GM12872 (cell line): ENCODE results near the gene DDRGK1.

ENCODE experiments used
- TF ChIP-seq, protein P1 (sequence below): IDR thresholded peaks from 3 replicates; pipeline ENCODE4 v1.5.1; 2011; ENCODE audit warnings: low read depth, mild to moderate bottlenecking, low read length, moderate library complexity; ENCODE audit not compliant: insufficient read depth

DDRGK1 gene

DNA sequence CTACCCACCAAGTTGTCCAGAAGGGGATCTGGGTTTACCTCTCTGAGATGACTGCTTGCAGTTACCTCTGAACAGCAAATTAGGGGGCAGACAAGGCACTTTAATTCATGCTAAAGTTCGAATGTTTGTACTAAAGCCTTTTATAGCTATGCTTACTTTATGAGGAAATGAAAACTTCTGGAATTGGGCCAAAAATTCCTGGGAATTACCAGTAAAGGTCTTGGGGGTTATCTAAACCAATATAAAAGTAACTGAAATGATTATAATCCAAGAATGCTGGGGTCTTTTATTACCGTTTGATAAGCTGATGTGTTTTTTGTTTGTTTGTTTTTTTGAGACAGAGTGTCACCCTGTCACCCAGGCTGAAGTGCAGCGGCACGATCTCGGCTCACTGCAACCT is 23.2 kb downstream of the DDRGK1 start:
- TF ChIP-seq, protein P1, sequence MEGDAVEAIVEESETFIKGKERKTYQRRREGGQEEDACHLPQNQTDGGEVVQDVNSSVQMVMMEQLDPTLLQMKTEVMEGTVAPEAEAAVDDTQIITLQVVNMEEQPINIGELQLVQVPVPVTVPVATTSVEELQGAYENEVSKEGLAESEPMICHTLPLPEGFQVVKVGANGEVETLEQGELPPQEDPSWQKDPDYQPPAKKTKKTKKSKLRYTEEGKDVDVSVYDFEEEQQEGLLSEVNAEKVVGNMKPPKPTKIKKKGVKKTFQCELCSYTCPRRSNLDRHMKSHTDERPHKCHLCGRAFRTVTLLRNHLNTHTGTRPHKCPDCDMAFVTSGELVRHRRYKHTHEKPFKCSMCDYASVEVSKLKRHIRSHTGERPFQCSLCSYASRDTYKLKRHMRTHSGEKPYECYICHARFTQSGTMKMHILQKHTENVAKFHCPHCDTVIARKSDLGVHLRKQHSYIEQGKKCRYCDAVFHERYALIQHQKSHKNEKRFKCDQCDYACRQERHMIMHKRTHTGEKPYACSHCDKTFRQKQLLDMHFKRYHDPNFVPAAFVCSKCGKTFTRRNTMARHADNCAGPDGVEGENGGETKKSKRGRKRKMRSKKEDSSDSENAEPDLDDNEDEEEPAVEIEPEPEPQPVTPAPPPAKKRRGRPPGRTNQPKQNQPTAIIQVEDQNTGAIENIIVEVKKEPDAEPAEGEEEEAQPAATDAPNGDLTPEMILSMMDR = no peak

DNA sequence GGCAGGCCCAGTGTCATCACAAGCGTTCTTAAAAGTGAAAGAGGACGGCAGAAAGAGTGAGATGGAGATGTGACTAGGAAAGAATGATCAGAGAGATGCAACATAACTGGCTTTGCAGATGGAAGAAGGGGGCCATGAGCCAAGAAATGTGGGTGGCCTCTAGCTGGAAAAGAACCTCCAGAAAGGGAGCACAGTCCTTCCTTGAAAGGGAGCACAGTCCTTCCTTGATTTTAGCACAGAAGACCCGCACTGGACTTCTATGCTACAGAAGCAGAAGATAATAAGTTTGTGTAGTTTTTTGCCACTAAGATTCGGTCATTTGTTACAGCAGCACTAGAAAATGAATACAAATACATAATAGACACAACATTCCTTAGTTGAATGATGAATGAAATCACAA is 24.2 kb downstream of the DDRGK1 start:
- TF ChIP-seq, protein P1 = no peak

DNA sequence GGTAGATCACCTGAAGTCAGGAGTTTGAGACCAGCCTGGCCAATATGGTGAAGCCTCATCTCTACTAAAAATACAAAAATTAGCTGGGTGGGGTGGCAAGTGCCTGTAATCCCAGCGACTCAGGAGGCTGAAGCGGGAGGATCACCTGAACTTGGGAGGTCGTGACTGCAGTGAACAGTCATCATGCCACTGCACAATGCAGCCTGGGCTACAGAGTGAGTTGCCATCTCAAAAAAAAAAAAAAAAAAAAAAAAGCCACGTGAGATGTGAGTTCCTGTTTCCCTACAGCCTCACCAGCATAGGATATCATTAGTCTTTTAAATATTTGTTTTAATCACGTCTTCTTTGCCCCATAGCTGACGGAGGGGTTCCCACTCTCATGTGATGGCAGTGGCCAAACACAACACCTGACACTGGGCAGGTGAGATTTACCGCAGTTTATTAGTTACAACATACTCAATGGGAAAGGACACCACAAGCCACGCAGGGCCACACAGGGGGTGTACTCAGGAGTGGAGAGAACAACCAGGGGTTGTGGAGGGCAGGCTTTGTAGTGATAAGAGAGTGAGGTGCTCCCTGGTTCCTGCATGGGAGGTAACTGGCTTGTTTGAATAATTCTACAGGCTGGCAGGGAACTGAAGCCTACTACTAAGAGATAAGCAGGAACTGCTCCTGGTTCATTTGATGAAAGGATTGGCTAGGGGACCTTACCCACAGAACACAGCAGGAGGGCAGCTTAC is 26.6 kb downstream of the DDRGK1 start:
- TF ChIP-seq, protein P1 = no peak

DNA sequence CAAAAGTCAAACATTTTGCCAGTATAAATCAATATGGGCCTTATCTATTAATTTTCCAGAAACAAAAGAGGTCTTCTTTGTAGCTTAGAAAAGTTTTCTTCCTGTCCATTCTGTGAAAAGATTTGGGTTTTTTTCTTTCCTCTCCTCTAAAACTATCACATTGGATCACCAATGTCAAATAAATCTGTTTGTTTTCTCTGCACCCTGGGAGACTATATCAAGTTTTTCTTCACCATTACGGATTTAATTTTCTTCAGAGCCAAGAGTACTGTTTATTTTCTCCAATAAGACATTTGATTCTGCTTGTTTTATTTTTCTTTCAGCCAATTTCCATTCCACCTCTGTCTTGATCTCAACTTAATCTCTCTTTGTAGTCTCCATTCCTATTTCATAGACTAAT is 29.2 kb downstream of the DDRGK1 start:
- TF ChIP-seq, protein P1 = no peak

DNA sequence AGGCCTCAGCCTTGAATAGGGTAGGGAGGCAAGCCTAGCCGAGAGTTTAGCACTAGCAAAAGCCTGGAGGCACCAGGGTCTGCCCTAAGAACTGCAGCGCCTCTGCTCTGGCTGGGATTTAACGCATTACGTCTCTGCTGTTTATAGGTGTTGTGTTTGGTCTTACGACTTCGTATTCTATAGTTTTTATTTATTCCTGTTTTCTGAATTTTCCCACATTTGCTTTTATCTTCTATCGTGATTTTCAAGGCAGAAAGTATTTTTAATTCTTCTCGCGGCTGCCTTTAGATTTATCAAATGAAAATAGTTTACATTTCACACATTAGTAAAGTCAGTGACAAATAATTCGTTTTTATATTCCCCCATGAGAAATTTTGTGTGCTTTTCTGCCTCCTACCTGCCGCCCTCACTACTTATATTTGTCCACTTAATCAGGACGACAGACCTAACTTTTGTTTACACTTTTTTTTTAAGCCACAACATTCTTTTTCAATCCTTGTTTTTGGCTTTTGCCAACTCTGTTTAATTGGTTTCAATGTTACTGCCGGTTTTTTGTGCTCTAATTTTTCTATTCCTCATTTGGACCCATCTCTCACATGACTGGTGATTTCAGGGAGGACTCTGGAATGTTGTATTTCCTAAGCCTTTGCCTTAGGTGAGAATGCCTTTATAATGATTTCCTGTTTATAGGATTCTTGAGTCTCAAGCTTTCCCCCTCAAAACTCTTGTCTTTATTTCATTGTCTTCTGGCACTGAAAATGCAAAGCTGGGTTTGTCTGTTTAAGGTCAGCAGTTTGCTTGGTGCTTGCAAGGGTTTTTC is 29.8 kb downstream of the DDRGK1 start:
- TF ChIP-seq, protein P1 = no peak

DNA sequence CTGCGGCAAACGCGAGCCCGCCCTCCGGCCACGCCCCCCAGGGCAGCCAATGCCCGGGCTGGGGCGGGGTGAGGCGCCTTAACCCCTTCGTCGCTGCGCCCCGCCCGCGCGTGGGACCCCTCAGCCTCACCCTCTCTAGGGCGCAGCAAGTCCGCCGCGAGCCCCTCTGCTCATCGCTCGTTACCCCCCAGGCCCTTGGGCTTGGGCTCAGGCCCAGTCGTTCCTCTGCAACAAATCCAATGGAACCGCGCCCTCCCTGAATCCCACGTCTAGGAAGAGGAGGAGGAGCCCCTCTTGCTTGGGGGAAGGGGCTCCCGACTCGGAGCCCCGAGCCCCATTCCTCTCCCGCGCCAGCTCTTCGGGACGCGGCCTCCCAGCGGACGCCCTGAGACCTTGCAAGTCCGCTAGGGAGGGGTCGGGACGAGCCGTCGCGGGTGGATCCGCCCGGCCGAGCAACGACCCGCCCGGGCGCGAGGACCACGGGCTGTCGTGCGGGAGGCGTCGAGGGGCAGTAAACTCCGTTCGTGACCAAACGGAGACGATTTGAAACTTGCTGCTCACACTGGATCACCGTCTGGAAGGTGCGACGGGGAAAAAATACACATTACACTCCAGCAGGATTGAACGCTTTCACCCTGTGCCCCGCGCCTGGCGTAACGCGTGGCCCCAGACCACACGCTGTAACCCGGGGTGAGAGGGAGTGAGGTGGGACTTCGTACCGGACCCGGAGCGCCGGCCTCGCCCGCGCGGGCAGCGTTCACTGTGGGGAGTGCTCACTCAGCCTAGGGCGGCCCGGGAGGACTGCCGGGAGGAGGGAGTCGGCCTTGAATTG is 30.7 kb downstream of the DDRGK1 start:
- TF ChIP-seq, protein P1 = peak; percentile 26; the same call in 2 of the 3 replicates
